AG04450 (cell line): ENCODE data around the gene PLCG2. TPM values are rescaled to one million over a fixed set of nuclear protein-coding genes. Genes with fewer than 3 reads are reported as not detected.

Source experiments
- CTCF ChIA-PET: fragments of 300-600, 350-600 bp; formaldehyde crosslinking; extraction: SDS; loops from one replicate; lab custom pipeline; 2022; ENCODE audit warnings: antibody characterized with exemption, inconsistent platforms; lab: Charles Lee
- POLR2A ChIA-PET: fragments of 350-600 bp; formaldehyde crosslinking; extraction: SDS; loops from one replicate; lab custom pipeline; 2021; ENCODE audit warnings: antibody characterized with exemption, inconsistent platforms; lab: Yijun Ruan, JAX
- DNase-seq: peaks from one replicate; pipeline ENCODE4 v3.0.0-alpha.2; 2011; ENCODE audit warnings: low read depth, low spot score
- H3K27ac ChIP-seq: one replicate; pipeline ENCODE4 v1.5.1; 2012; ENCODE audit warnings: low read depth, low read length, control low read depth
- H3K27me3 ChIP-seq: one replicate; pipeline ENCODE4 v1.6.0; 2012; ENCODE audit warnings: low read length; ENCODE audit not compliant: control insufficient read depth, insufficient read depth
- H3K4me3 ChIP-seq: 2 replicates; pipeline ENCODE4 v1.5.1; 2011; ENCODE audit warnings: mild to moderate bottlenecking, low read depth, low read length, control low read depth
- H3K9me3 ChIP-seq: 2 replicates; pipeline ENCODE4 v1.5.1; 2012; ENCODE audit warnings: low read length; ENCODE audit not compliant: control insufficient read depth, insufficient read depth
- polyA plus RNA-seq: library from polyadenylated mRNA; depleted of rRNA; stranded (reverse); fragments of >200 nt; gene quantifications from 2 replicates; pipeline ENCODE4 v1.2.3, GENCODE V29; 2011
- TF ChIP-seq, protein P1 (sequence below): IDR thresholded peaks from 2 replicates; pipeline ENCODE4 v1.5.1; 2011; ENCODE audit warnings: low read depth, low read length, control low read depth, inconsistent platforms

PLCG2 gene
- polyA plus RNA-seq, 1 experiment = 0.16 TPM

- Histone ChIP-seq H3K27ac (no peak overlapping the region), H3K27me3 (no peaks in the 10 kb centered on the region), H3K4me3 (no peak overlapping the region), H3K9me3 (no peaks in the 10 kb centered on the region)
- no peak for DNase-seq
- POLR2A ChIA-PET = no interaction called here
- TF ChIP-seq, protein P1, sequence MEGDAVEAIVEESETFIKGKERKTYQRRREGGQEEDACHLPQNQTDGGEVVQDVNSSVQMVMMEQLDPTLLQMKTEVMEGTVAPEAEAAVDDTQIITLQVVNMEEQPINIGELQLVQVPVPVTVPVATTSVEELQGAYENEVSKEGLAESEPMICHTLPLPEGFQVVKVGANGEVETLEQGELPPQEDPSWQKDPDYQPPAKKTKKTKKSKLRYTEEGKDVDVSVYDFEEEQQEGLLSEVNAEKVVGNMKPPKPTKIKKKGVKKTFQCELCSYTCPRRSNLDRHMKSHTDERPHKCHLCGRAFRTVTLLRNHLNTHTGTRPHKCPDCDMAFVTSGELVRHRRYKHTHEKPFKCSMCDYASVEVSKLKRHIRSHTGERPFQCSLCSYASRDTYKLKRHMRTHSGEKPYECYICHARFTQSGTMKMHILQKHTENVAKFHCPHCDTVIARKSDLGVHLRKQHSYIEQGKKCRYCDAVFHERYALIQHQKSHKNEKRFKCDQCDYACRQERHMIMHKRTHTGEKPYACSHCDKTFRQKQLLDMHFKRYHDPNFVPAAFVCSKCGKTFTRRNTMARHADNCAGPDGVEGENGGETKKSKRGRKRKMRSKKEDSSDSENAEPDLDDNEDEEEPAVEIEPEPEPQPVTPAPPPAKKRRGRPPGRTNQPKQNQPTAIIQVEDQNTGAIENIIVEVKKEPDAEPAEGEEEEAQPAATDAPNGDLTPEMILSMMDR = no peak
- CTCF ChIA-PET = no interaction called here
Measured at GRCh38 chr16:81816793-81817210, 37.7 kb downstream of the PLCG2 start.

- Histone ChIP-seq H3K9me3 (no peaks in the 10 kb centered on the region), H3K27me3 (no peaks in the 10 kb centered on the region), H3K4me3 (no peak overlapping the region), H3K27ac (no peak overlapping the region)
- DNase-seq = no peak
- TF ChIP-seq, protein P1 = no peak
- ChIA-PET CTCF (no interaction called here), POLR2A (no interaction called here)
Measured at GRCh38 chr16:81817296-81817695, 38.2 kb downstream of the PLCG2 start.

DNA sequence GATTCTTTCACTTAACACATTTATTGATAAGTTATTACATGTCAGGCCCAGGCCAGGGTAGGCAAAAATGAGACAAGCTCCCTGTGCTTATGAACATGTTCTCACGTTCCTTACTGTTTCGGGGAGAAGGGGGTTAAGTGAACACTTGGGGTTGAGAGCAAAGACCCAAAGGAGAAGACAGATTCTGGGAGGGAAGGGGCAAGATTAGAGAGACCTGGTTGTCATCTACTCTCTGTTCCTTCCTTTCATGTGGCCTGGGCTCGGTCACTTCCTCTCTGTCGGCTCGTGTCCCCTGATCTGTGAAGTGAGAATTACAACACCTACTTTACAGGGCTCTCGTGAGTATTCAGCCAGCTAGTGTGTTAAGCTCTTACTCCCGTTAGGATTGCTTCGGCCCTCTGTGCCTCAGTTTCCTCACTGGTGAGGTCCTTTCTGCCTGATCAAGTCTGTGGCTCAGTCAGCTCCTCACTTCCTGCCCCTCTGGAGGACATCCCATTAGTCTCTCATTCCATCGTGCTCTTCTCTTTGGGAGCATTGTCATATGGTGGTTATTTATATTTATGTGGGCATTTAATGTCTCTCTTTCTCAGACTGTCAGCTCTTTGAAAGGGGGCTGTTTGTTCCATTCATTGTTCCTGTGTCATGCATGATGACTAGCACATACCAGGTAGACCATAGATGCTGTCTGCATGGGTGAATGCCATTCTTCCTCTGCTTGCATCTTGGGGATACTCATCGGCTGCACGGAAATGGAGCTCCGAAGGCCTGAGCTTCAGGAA is 38.9 kb downstream of the PLCG2 start:
- CTCF ChIA-PET = no interaction called here
- Histone ChIP-seq H3K4me3 (no peak overlapping the region), H3K9me3 (no peaks in the 10 kb centered on the region), H3K27me3 (no peaks in the 10 kb centered on the region), H3K27ac (no peak overlapping the region)
- TF ChIP-seq, protein P1 = no peak
- DNase-seq = no peak
- POLR2A ChIA-PET = no interaction called here

DNA sequence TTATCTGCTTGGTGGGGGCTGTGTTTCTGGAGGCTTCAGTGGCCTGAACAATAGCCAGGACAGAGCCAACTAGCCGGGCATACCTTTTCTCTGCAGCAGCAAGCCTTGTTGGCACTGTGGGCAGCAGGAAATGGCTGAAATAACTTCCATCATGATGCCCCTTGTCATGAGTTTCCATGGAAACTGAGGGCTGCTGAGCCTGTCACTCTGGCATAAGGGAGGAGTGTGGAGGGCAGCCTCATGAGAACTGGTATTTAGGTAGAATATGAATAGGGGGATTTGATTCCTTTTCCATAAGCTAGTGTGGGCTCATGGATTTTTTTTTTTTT is 39.4 kb downstream of the PLCG2 start:
- no peak for DNase-seq
- Histone ChIP-seq H3K27me3 (no peaks in the 10 kb centered on the region), H3K4me3 (no peak overlapping the region), H3K9me3 (no peaks in the 10 kb centered on the region), H3K27ac (no peak overlapping the region)
- CTCF ChIA-PET = no interaction called here
- TF ChIP-seq, protein P1 = no peak
- POLR2A ChIA-PET = no interaction called here

DNA sequence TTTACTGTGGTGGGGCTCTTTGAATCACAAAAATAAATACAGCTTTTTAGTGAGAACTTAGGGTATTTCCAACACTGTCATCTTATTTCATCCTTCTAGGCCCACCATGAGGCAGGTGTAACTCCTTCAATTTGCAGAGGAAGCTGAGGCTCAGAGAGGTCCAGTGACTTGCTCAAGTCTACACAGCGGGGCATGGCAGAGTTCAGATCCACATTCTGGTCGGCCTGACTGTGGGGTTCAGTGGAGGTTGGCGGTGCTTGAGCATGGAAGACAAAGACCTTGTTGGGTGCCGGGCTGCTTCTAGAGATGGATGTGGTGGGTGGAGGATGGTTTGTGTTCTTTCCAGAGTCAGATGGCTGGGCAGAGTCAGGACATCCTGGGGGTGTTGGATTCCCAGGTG is 39.8 kb downstream of the PLCG2 start:
- no peak overlapping the region for H3K4me3 ChIP-seq
- DNase-seq = no peak
- no peaks in the 10 kb centered on the region for H3K27me3 ChIP-seq
- no peak overlapping the region for H3K27ac ChIP-seq
- no peaks in the 10 kb centered on the region for H3K9me3 ChIP-seq
- ChIA-PET CTCF (no interaction called here), POLR2A (no interaction called here)
- TF ChIP-seq, protein P1 = no peak
